ENCODE results near the gene CALR. TPM values are rescaled to one million over a fixed set of nuclear protein-coding genes. Genes with fewer than 3 reads are reported as not detected.

The CALR gene
- total RNA-seq, 1 donor from 2014 or later: 1,294 TPM

- Mint-ChIP-seq H3K9me3 (no peaks in the 10 kb centered on the region), H3K4me1 (ENCODE audit: unreplicated experiment) (peaks cover 14% of the 10 kb centered on the region), H3K27me3 (peaks cover 65% of the 10 kb centered on the region), H3K36me3 (no peaks in the 10 kb centered on the region), H3K4me3 (no peak overlapping the region), H3K27ac (no peak overlapping the region)
- DNase-seq (ENCODE audit: extremely low spot score, unreplicated experiment): no peak
- TF ChIP-seq, protein P1, sequence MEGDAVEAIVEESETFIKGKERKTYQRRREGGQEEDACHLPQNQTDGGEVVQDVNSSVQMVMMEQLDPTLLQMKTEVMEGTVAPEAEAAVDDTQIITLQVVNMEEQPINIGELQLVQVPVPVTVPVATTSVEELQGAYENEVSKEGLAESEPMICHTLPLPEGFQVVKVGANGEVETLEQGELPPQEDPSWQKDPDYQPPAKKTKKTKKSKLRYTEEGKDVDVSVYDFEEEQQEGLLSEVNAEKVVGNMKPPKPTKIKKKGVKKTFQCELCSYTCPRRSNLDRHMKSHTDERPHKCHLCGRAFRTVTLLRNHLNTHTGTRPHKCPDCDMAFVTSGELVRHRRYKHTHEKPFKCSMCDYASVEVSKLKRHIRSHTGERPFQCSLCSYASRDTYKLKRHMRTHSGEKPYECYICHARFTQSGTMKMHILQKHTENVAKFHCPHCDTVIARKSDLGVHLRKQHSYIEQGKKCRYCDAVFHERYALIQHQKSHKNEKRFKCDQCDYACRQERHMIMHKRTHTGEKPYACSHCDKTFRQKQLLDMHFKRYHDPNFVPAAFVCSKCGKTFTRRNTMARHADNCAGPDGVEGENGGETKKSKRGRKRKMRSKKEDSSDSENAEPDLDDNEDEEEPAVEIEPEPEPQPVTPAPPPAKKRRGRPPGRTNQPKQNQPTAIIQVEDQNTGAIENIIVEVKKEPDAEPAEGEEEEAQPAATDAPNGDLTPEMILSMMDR (conservative IDR thresholded peaks at IDR 0.05): no peak
These were observed 52.4 kb downstream of the CALR start for GRCh38 chr19:12990853-12991252.

DNA sequence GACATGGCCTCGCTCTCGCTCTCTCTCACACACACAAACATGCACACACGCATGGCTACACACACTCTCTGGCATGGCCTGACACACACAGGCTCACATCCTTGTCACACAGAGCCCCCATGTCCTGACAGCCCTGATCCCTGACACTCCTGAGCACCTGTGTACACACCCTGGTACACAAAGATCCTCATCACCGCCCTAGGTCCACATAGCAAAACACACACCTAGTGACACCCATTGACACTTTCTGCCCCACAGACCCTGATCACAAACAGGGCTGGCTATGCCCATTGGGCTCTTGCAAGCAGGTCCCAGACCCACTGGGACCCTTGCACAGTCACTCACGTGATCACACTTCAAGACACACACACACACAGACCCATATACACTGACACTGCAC is 52.9 kb downstream of the CALR start:
- DNase-seq (ENCODE audit: extremely low spot score, unreplicated experiment): no peak
- no peaks in the 10 kb centered on the region for H3K36me3 Mint-ChIP-seq
- no peak overlapping the region for H3K27ac Mint-ChIP-seq
- H3K27me3 Mint-ChIP-seq: peaks cover 64% of the 10 kb centered on the region
- peaks cover 14% of the 10 kb centered on the region for H3K4me1 Mint-ChIP-seq (ENCODE audit: unreplicated experiment)
- TF ChIP-seq, protein P1 (conservative IDR thresholded peaks at IDR 0.05): no peak
- no peak overlapping the region for H3K4me3 Mint-ChIP-seq
- H3K9me3 Mint-ChIP-seq: no peaks in the 10 kb centered on the region

GRCh38 chr19:12992729-12993128 is 54.3 kb downstream of the CALR start:
- Mint-ChIP-seq H3K4me3 (no peak overlapping the region), H3K9me3 (no peaks in the 10 kb centered on the region), H3K36me3 (no peaks in the 10 kb centered on the region), H3K4me1 (ENCODE audit: unreplicated experiment) (peaks cover 10% of the 10 kb centered on the region), H3K27me3 (peaks cover 61% of the 10 kb centered on the region), H3K27ac (no peak overlapping the region)
- TF ChIP-seq, protein P1 (conservative IDR thresholded peaks at IDR 0.05): no peak
- DNase-seq (ENCODE audit: extremely low spot score, unreplicated experiment): no peak

DNA sequence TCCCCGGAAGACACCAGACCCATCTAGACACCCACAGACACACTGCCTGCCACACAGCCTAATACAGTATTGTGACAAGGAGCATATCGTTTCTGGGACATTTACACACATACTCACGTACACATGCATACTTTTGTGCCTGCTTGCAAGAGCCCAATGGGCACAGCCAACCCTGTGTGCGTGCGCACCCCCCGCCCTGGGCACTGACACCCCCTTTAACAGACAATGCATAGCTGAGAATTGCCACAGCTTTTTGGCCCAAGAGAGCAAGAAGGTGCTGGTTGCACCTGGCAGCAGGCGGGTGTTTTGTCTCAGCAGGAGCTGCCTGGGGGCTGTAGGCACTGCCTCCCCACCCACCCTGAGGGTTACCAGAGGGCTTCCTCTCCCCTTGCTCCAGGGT is 55.2 kb downstream of the CALR start:
- H3K36me3 Mint-ChIP-seq: no peaks in the 10 kb centered on the region
- peaks cover 14% of the 10 kb centered on the region for H3K4me1 Mint-ChIP-seq (ENCODE audit: unreplicated experiment)
- H3K27me3 Mint-ChIP-seq: peaks cover 68% of the 10 kb centered on the region
- no peaks in the 10 kb centered on the region for H3K9me3 Mint-ChIP-seq
- TF ChIP-seq, protein P1 (conservative IDR thresholded peaks at IDR 0.05): no peak
- peak overlapping the region; percentile 24 for H3K27ac Mint-ChIP-seq
- DNase-seq (ENCODE audit: extremely low spot score, unreplicated experiment): no peak
- H3K4me3 Mint-ChIP-seq: peak overlapping the region; percentile 60

Small RNAs within 50 kb of the gene (microRNA-seq; reads per million reads assigned to microRNA genes)
- gene MIR5695 (1.4 reads per million), gene MIR6515 (3.9 reads per million, percentile 13 among the genes with 10 or more reads in this experiment)

Other genes with a start within 250 kb of the CALR start
- gene FBXW9, start 242.0 kb upstream of the CALR start, total RNA-seq (ENCODE audit: low replicate concordance): 15.4 and 17.0 TPM in 2 replicates
- 78.6 and 99.7 TPM in 2 replicates for gene TNPO2, start 214.7 kb upstream of the CALR start, total RNA-seq (ENCODE audit: low replicate concordance)
- gene TRIR, start 203.9 kb upstream of the CALR start, total RNA-seq (ENCODE audit: low replicate concordance): 164 and 173 TPM in 2 replicates
- 59.6 and 74.5 TPM in 2 replicates for gene GET3, start 201.1 kb upstream of the CALR start, total RNA-seq (ENCODE audit: low replicate concordance)
- gene BEST2, start 186.8 kb upstream of the CALR start, total RNA-seq (ENCODE audit: low replicate concordance): 0.14 TPM in 1 of 2 replicates, not detected in the other
- 50.1 and 55.0 TPM in 2 replicates for gene HOOK2, start 163.1 kb upstream of the CALR start, total RNA-seq (ENCODE audit: low replicate concordance)
- gene JUNB, start 147.1 kb upstream of the CALR start, total RNA-seq (ENCODE audit: low replicate concordance): 31.3 and 116 TPM in 2 replicates
- 416 and 497 TPM in 2 replicates for gene PRDX2, start 136.8 kb upstream of the CALR start, total RNA-seq (ENCODE audit: low replicate concordance)
- 10.1 and 19.4 TPM in 2 replicates for gene THSD8, start 136.5 kb upstream of the CALR start, total RNA-seq (ENCODE audit: low replicate concordance)
- gene RNASEH2A, start 132.0 kb upstream of the CALR start, total RNA-seq (ENCODE audit: low replicate concordance): 13.7 and 37.2 TPM in 2 replicates
- not detected in 2 replicates for gene RTBDN, start 104.0 kb upstream of the CALR start, total RNA-seq (ENCODE audit: low replicate concordance)
- 1.9 and 3.5 TPM in 2 replicates for gene MAST1, start 100.1 kb upstream of the CALR start, total RNA-seq (ENCODE audit: low replicate concordance)
- gene DNASE2, start 57.2 kb upstream of the CALR start, total RNA-seq (ENCODE audit: low replicate concordance): 17.9 and 24.6 TPM in 2 replicates
- gene KLF1, start 51.4 kb upstream of the CALR start, total RNA-seq (ENCODE audit: low replicate concordance): not detected in 2 replicates
- gene GCDH, start 47.4 kb upstream of the CALR start, total RNA-seq (ENCODE audit: low replicate concordance): 29.7 and 46.8 TPM in 2 replicates
- 1.8 TPM in 1 of 2 replicates, not detected in the other for gene SYCE2, start 19.3 kb upstream of the CALR start, total RNA-seq (ENCODE audit: low replicate concordance)
- gene FARSA, start 4.9 kb upstream of the CALR start, total RNA-seq (ENCODE audit: low replicate concordance): 67.5 and 68.5 TPM in 2 replicates
- gene RAD23A, start 7.3 kb downstream of the CALR start, total RNA-seq (ENCODE audit: low replicate concordance): 77.1 and 82.3 TPM in 2 replicates
- gene GADD45GIP1, start 18.6 kb downstream of the CALR start, total RNA-seq (ENCODE audit: low replicate concordance): 23.1 and 24.8 TPM in 2 replicates
- not detected in 2 replicates for gene DAND5, start 31.0 kb downstream of the CALR start, total RNA-seq (ENCODE audit: low replicate concordance)
- 4.2 and 12.4 TPM in 2 replicates for gene NFIX, start 56.9 kb downstream of the CALR start, total RNA-seq (ENCODE audit: low replicate concordance)
- gene LYL1, start 164.2 kb downstream of the CALR start, total RNA-seq (ENCODE audit: low replicate concordance): 0.19 TPM in 1 of 2 replicates, not detected in the other
- gene TRMT1, start 178.1 kb downstream of the CALR start, total RNA-seq (ENCODE audit: low replicate concordance): 48.1 and 69.7 TPM in 2 replicates
- 66.8 and 77.9 TPM in 2 replicates for gene NACC1, start 179.7 kb downstream of the CALR start, total RNA-seq (ENCODE audit: low replicate concordance)
- 45.2 and 46.8 TPM in 2 replicates for gene STX10, start 211.8 kb downstream of the CALR start, total RNA-seq (ENCODE audit: low replicate concordance)
- 103 and 322 TPM in 2 replicates for gene IER2, start 211.8 kb downstream of the CALR start, total RNA-seq (ENCODE audit: low replicate concordance)

All from type B pancreatic cell (in vitro differentiated cells).